Activated CD8-positive, alpha-beta T cell treated with anti-CD3 and anti-CD28 coated beads, Interleukin-2, amount 10 ng/mL, durations not matched to agents 7 days and 5 days (primary cell): Measurements from ENCODE around the gene GANAB. TPM values are rescaled to one million over a fixed set of nuclear protein-coding genes. Genes with fewer than 3 reads are reported as not detected.
A peak's percentile ranks its signal among the peaks of the same experiment; 100 is the strongest.
"Not testable (repeated sequence)": the region's sequence is repeated elsewhere in the genome, so short reads cannot be mapped to it uniquely, and the experiment has no call there.

Experiments
- ATAC-seq: fragments of 150-1000 bp; cut with Tn5 transposase; one replicate; pipeline ENCODE4 v1.10.0; 2021; ENCODE audit warnings: moderate library complexity
- CTCF ChIA-PET: fragments of 350-600 bp; sonication (Branson Sonifier 250); formaldehyde crosslinking; loops from one replicate; lab custom pipeline; 2021; ENCODE audit warnings: antibody characterized with exemption; lab: Charles Lee
- POLR2A ChIA-PET: fragments of 350-600 bp; sonication (Branson Sonifier 250); formaldehyde crosslinking; loops from one replicate; lab custom pipeline; 2021; ENCODE audit warnings: antibody characterized with exemption; lab: Charles Lee
- DNase-seq: peaks from one replicate; pipeline ENCODE4 v3.0.0-alpha.2; 2020
- H3K27ac Mint-ChIP-seq: one replicate; pipeline ENCODE4 v1.8.0; 2021; ENCODE audit warnings: mild to moderate bottlenecking, mixed read lengths
- H3K27me3 Mint-ChIP-seq: one replicate; pipeline ENCODE4 v1.8.0; 2021; ENCODE audit warnings: low read depth, mixed read lengths
- H3K36me3 Mint-ChIP-seq: one replicate; pipeline ENCODE4 v1.8.0; 2021; ENCODE audit warnings: low read depth, mixed read lengths
- H3K4me1 Mint-ChIP-seq: one replicate; pipeline ENCODE4 v1.8.0; 2021; ENCODE audit warnings: low read depth, mixed read lengths
- H3K4me3 Mint-ChIP-seq: one replicate; pipeline ENCODE4 v1.8.0; 2021; ENCODE audit warnings: mild to moderate bottlenecking, mixed read lengths
- H3K9me3 Mint-ChIP-seq: one replicate; pipeline ENCODE4 v1.8.0; 2022; ENCODE audit warnings: mixed read lengths; ENCODE audit not compliant: insufficient read depth
- total RNA-seq, 2 experiments: library from RNA; stranded (reverse); gene quantifications; one replicate each; pipeline ENCODE4 v1.2.3, GENCODE V29; 2021

Gene GANAB
- 100 to 1,000 TPM; 297 to 310 TPM for total RNA-seq

GRCh38 chr11:62645946-62646824 lies at the start of gene GANAB:
Gene GANAB, minus strand, starts transcription at chr11:62646613. Its CDS starts 14 bp downstream, at chr11:62646599.
- ATAC-seq (peak; percentile 98), DNase-seq (peak; percentile 100)
- H3K9me3 Mint-ChIP-seq: no peaks in the 10 kb centered on the region
- H3K27me3 Mint-ChIP-seq: no peaks in the 10 kb centered on the region
- CTCF ChIA-PET: interaction anchor here (0.7 to 1.6 kb wide), 3 partner anchors 54 to 251 kb away, joined by 3 to 10 read pairs (median 3); partner anchors contain the start of gene TUT1
- peak within 1 kb of the TSS; percentile 99 for H3K4me3 Mint-ChIP-seq
- H3K36me3 Mint-ChIP-seq: peaks cover 46% of the 10 kb centered on the region
- peaks cover 32% of the 10 kb centered on the region for H3K4me1 Mint-ChIP-seq
- POLR2A ChIA-PET: interaction anchor here (0.7 to 8.9 kb wide), 12 partner anchors 11 to 195 kb away, joined by 3 to 76 read pairs (median 5); partner anchors contain the start of genes B3GAT3, C11orf98, CSKMT and HNRNPUL2
- peak within 1 kb of the TSS; percentile 96 for H3K27ac Mint-ChIP-seq

- ATAC-seq (peak; percentile 92), DNase-seq (peak; percentile 86)
- H3K27me3 Mint-ChIP-seq: no peaks in the 10 kb centered on the region
- POLR2A ChIA-PET: interaction anchor here (1.0 to 1.9 kb wide), 4 partner anchors 14 to 103 kb away, joined by 4 to 6 read pairs (median 5); partner anchors contain the start of genes C11orf98, CSKMT, LBHD1 and TUT1
- peak overlapping the region; percentile 36 for H3K27ac Mint-ChIP-seq
- peaks cover 9% of the 10 kb centered on the region for H3K4me1 Mint-ChIP-seq
- no peak overlapping the region for H3K4me3 Mint-ChIP-seq
- H3K9me3 Mint-ChIP-seq: no peaks in the 10 kb centered on the region
- peaks cover 22% of the 10 kb centered on the region for H3K36me3 Mint-ChIP-seq
- CTCF ChIA-PET: interaction anchor here (0.5 to 5.1 kb wide), 27 partner anchors 8 to 300 kb away, joined by 3 to 77 read pairs (median 5); partner anchors contain the start of genes BSCL2, C11orf98, CSKMT and HNRNPUL2
These were observed 48.2 kb upstream of the GANAB start for GRCh38 chr11:62694455-62695167.

- not testable (repeated sequence) for H3K4me3 Mint-ChIP-seq, H3K9me3 Mint-ChIP-seq, ATAC-seq, H3K27me3 Mint-ChIP-seq, DNase-seq, H3K4me1 Mint-ChIP-seq, H3K27ac Mint-ChIP-seq
- ChIA-PET CTCF (interaction anchor here (0.9 to 5.1 kb wide), 15 partner anchors 13 to 299 kb away, joined by 3 to 77 read pairs (median 8); partner anchors contain the start of genes BSCL2, C11orf98, CSKMT and HNRNPUL2), POLR2A (interaction anchor here (1.0 to 1.9 kb wide), 3 partner anchors 15 to 29 kb away, joined by 4 to 6 read pairs (median 6); partner anchors contain the start of genes C11orf98, CSKMT, LBHD1 and UQCC3)
- H3K36me3 Mint-ChIP-seq: peaks cover 22% of the 10 kb centered on the region
These were observed 47.2 kb upstream of the GANAB start for GRCh38 chr11:62693624-62694023.

GRCh38 chr11:62689421-62690183 lies 43.2 kb upstream of the GANAB start, which contains the start of gene LRRN4CL:
Gene LRRN4CL, minus strand, starts transcription at chr11:62689530. Its CDS starts 1,022 bp downstream, at chr11:62688508.
- H3K27ac Mint-ChIP-seq: no peak within 1 kb of the TSS
- peaks cover 18% of the 10 kb centered on the region for H3K36me3 Mint-ChIP-seq
- H3K9me3 Mint-ChIP-seq: no peaks in the 10 kb centered on the region
- CTCF ChIA-PET: interaction anchor here (0.6 to 3.6 kb wide), 8 partner anchors 9 to 295 kb away, joined by 3 to 24 read pairs (median 3); partner anchors contain the start of genes C11orf98, CSKMT, LBHD1 and TUT1
- POLR2A ChIA-PET: interaction anchor here (1.2 to 2.2 kb wide), 5 partner anchors 9 to 151 kb away, joined by 4 to 7 read pairs (median 5); partner anchors contain the start of genes C11orf98, CSKMT and UBXN1
- no peak for ATAC-seq
- H3K27me3 Mint-ChIP-seq: peaks cover 10% of the 10 kb centered on the region
- DNase-seq: no peak
- peaks cover 4% of the 10 kb centered on the region for H3K4me1 Mint-ChIP-seq
- no peak within 1 kb of the TSS for H3K4me3 Mint-ChIP-seq

- Mint-ChIP-seq H3K27me3 (peaks cover 10% of the 10 kb centered on the region), H3K4me3 (no peak overlapping the region), H3K4me1 (no peaks in the 10 kb centered on the region), H3K27ac (no peak overlapping the region), H3K36me3 (peaks cover 16% of the 10 kb centered on the region), H3K9me3 (no peaks in the 10 kb centered on the region)
- no peak for ATAC-seq
- ChIA-PET CTCF (interaction anchor here (0.7 to 3.6 kb wide), 6 partner anchors 8 to 96 kb away, joined by 3 to 24 read pairs (median 4); partner anchors contain the start of genes C11orf98, CSKMT, LBHD1 and TUT1), POLR2A (interaction anchor here (1.6 to 2.2 kb wide), 3 partner anchors 8 to 152 kb away, joined by 4 to 7 read pairs (median 6); partner anchors contain the start of genes C11orf98 and CSKMT)
- DNase-seq: no peak
These were observed 42.1 kb upstream of the GANAB start for GRCh38 chr11:62688491-62688890.

GRCh38 chr11:62687508-62688396 lies 41.3 kb upstream of the GANAB start:
- Mint-ChIP-seq H3K36me3 (peaks cover 14% of the 10 kb centered on the region), H3K9me3 (no peaks in the 10 kb centered on the region), H3K4me3 (no peak overlapping the region), H3K4me1 (no peaks in the 10 kb centered on the region), H3K27ac (no peak overlapping the region), H3K27me3 (peaks cover 10% of the 10 kb centered on the region)
- CTCF ChIA-PET: interaction anchor here (1.2 to 3.6 kb wide), 5 partner anchors 7 to 95 kb away, joined by 3 to 24 read pairs (median 5); partner anchors contain the start of genes C11orf98, CSKMT, LBHD1 and TUT1
- ATAC-seq (no peak), DNase-seq (no peak)
- POLR2A ChIA-PET: no interaction called here

GRCh38 chr11:62682518-62682917 lies 36.1 kb upstream of the GANAB start:
- Mint-ChIP-seq H3K4me1 (peaks cover 25% of the 10 kb centered on the region), H3K9me3 (no peaks in the 10 kb centered on the region), H3K4me3 (no peak overlapping the region), H3K36me3 (peaks cover 11% of the 10 kb centered on the region), H3K27ac (no peak overlapping the region), H3K27me3 (peaks cover 5% of the 10 kb centered on the region)
- no peak for DNase-seq
- POLR2A ChIA-PET: no interaction called here
- no peak for ATAC-seq
- CTCF ChIA-PET: interaction anchor here (7.0 kb wide), 1 partner anchor 12 kb away, joined by 77 read pairs; no protein-coding TSS in a partner anchor

- H3K27me3 Mint-ChIP-seq: no peaks in the 10 kb centered on the region
- ChIA-PET POLR2A (interaction anchor here (0.7 to 3.4 kb wide), 13 partner anchors 8 to 200 kb away, joined by 3 to 24 read pairs (median 3); partner anchors contain the start of genes C11orf98, CSKMT, LBHD1 and LRRN4CL), CTCF (interaction anchor here (0.6 to 7.0 kb wide), 41 partner anchors 9 to 286 kb away, joined by 3 to 77 read pairs (median 5); partner anchors contain the start of genes B3GAT3, BSCL2, C11orf98 and CSKMT)
- DNase-seq (peak; percentile 71), ATAC-seq (peak; percentile 79)
- H3K36me3 Mint-ChIP-seq: peaks cover 24% of the 10 kb centered on the region
- peaks cover 39% of the 10 kb centered on the region for H3K4me1 Mint-ChIP-seq
- H3K9me3 Mint-ChIP-seq: no peaks in the 10 kb centered on the region
- H3K27ac Mint-ChIP-seq: peak overlapping the region; percentile 55
- H3K4me3 Mint-ChIP-seq: no peak overlapping the region
These were observed 34.4 kb upstream of the GANAB start for GRCh38 chr11:62680825-62681240.
